ENCODE measurements around the gene TAB3.
A peak's percentile ranks its signal among the peaks of the same experiment; 100 is the strongest.

The TAB3 gene

GRCh38 chrX:30835373-30835772, 53.7 kb downstream of the TAB3 start:
- Histone ChIP-seq H3F3A (ENCODE audit: insufficient read depth, low read length) (peaks cover 14% of the 10 kb centered on the region), H3K27ac (ENCODE audit: low read length) (no peak overlapping the region), H3K36me3 (replicated peaks; ENCODE audit: insufficient read depth, low read length) (no peaks in the 10 kb centered on the region), H3K9ac (ENCODE audit: low read length) (no peak overlapping the region), H3K9me2 (replicated peaks; ENCODE audit: insufficient read depth, low read length) (no peaks in the 10 kb centered on the region), H4K20me1 (ENCODE audit: insufficient read depth, low read length) (no peaks in the 10 kb centered on the region), H3K4me2 (ENCODE audit: low read depth, low read length) (no peak overlapping the region), H3K79me2 (ENCODE audit: low read length) (no peaks in the 10 kb centered on the region), H3K9me3 (replicated peaks; ENCODE audit: insufficient read depth, low read length) (no peaks in the 10 kb centered on the region), H3K4me3 (ENCODE audit: low read length) (no peak overlapping the region), H2AFZ (ENCODE audit: low read length) (no peak overlapping the region), H3K4me1 (ENCODE audit: low read length) (peaks cover 16% of the 10 kb centered on the region), H3K27me3 (replicated peaks; ENCODE audit: insufficient read depth, low read length) (no peaks in the 10 kb centered on the region)
- DNase-seq, result no peak
- TF ChIP-seq EZH2 (optimal IDR thresholded peaks at IDR 0.05; ENCODE audit: low read depth, low read length) (no peak), EZH2phosphoT487 (IDR thresholded peaks at IDR 0.05; ENCODE audit: low read length) (no peak)
- TF ChIP-seq, protein P1, sequence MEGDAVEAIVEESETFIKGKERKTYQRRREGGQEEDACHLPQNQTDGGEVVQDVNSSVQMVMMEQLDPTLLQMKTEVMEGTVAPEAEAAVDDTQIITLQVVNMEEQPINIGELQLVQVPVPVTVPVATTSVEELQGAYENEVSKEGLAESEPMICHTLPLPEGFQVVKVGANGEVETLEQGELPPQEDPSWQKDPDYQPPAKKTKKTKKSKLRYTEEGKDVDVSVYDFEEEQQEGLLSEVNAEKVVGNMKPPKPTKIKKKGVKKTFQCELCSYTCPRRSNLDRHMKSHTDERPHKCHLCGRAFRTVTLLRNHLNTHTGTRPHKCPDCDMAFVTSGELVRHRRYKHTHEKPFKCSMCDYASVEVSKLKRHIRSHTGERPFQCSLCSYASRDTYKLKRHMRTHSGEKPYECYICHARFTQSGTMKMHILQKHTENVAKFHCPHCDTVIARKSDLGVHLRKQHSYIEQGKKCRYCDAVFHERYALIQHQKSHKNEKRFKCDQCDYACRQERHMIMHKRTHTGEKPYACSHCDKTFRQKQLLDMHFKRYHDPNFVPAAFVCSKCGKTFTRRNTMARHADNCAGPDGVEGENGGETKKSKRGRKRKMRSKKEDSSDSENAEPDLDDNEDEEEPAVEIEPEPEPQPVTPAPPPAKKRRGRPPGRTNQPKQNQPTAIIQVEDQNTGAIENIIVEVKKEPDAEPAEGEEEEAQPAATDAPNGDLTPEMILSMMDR (IDR thresholded peaks at IDR 0.05; ENCODE audit: low read length), result no peak

DNA sequence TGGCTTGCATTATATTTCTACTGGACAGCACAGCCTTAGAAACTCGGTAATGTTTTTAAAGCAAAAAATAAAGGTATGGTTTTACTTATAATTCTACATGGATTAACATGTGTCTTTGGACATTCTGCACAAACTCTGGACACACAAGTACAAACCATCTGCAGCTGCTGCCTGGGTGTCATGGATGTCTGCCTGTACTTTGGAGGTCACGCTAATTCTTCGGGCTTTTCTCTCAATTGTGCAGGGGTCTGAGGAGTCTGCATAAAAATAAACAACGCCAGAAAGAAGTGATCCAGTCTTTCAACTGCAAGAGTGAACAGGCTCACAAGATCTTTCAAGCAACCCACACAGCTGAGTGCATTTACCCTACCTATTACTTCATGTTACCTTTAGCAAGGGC, 55.2 kb downstream of the TAB3 start:
- no peaks in the 10 kb centered on the region for H3K79me2 ChIP-seq (ENCODE audit: low read length)
- no peak for TF ChIP-seq EZH2phosphoT487 (IDR thresholded peaks at IDR 0.05; ENCODE audit: low read length)
- TF ChIP-seq, protein P1 (IDR thresholded peaks at IDR 0.05; ENCODE audit: low read length), result no peak
- TF ChIP-seq EZH2 (optimal IDR thresholded peaks at IDR 0.05; ENCODE audit: low read depth, low read length), result no peak

DNA sequence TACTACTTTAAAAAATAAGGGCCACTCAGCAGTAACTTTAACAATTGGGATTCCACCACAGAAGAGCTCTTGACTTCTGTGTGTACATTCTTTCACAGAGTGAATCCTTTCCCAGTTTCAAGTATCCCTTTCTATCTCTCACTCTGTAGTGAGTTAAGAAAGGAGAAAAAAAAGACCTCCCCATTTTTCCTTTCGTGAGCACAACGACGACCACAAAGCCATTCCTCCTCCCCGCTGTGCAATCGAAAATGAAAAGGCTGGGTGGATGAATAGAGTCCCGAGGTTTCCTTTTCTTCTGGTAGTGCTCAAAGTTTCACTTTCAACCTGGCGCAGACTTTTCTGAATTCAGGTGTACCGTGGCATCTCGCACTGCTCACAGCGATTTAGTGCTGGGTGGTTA, 58.0 kb downstream of the TAB3 start:
- peak; percentile 88 for DNase-seq
- H3K9me3 ChIP-seq (replicated peaks; ENCODE audit: insufficient read depth, low read length), result no peaks in the 10 kb centered on the region
- no peak overlapping the region for H3K9ac ChIP-seq (ENCODE audit: low read length)
- H3K9me2 ChIP-seq (replicated peaks; ENCODE audit: insufficient read depth, low read length), result no peaks in the 10 kb centered on the region
- H3F3A ChIP-seq (ENCODE audit: insufficient read depth, low read length), result peaks cover 14% of the 10 kb centered on the region
- TF ChIP-seq EZH2 (optimal IDR thresholded peaks at IDR 0.05; ENCODE audit: low read depth, low read length) (no peak), EZH2phosphoT487 (IDR thresholded peaks at IDR 0.05; ENCODE audit: low read length) (no peak)
- TF ChIP-seq, protein P1 (IDR thresholded peaks at IDR 0.05; ENCODE audit: low read length), result no peak
- H2AFZ ChIP-seq (ENCODE audit: low read length), result no peak overlapping the region
- peaks cover 21% of the 10 kb centered on the region for H3K4me1 ChIP-seq (ENCODE audit: low read length)
- H3K27ac ChIP-seq (ENCODE audit: low read length), result peak overlapping the region; percentile 59; the same call in 1 of the 2 replicates
- H3K4me3 ChIP-seq (ENCODE audit: low read length), result peak overlapping the region; percentile 50
- H3K36me3 ChIP-seq (replicated peaks; ENCODE audit: insufficient read depth, low read length), result no peaks in the 10 kb centered on the region
- H3K4me2 ChIP-seq (ENCODE audit: low read depth, low read length), result peak overlapping the region; percentile 69
- H4K20me1 ChIP-seq (ENCODE audit: insufficient read depth, low read length), result no peaks in the 10 kb centered on the region
- no peaks in the 10 kb centered on the region for H3K27me3 ChIP-seq (replicated peaks; ENCODE audit: insufficient read depth, low read length)
- no peaks in the 10 kb centered on the region for H3K79me2 ChIP-seq (ENCODE audit: low read length)

More for the DNA sequence above, 55.2 kb downstream of the TAB3 start:
- no peak overlapping the region for H3K27ac ChIP-seq (ENCODE audit: low read length)
- H3K36me3 ChIP-seq (replicated peaks; ENCODE audit: insufficient read depth, low read length), result no peaks in the 10 kb centered on the region
- H3K9me3 ChIP-seq (replicated peaks; ENCODE audit: insufficient read depth, low read length), result no peaks in the 10 kb centered on the region
- H3K9me2 ChIP-seq (replicated peaks; ENCODE audit: insufficient read depth, low read length), result no peaks in the 10 kb centered on the region
- peaks cover 21% of the 10 kb centered on the region for H3K4me1 ChIP-seq (ENCODE audit: low read length)
- no peak overlapping the region for H3K4me3 ChIP-seq (ENCODE audit: low read length)
- H3K27me3 ChIP-seq (replicated peaks; ENCODE audit: insufficient read depth, low read length), result no peaks in the 10 kb centered on the region
- no peak overlapping the region for H3K9ac ChIP-seq (ENCODE audit: low read length)
- no peak for DNase-seq
- H2AFZ ChIP-seq (ENCODE audit: low read length), result no peak overlapping the region
- H3F3A ChIP-seq (ENCODE audit: insufficient read depth, low read length), result peaks cover 14% of the 10 kb centered on the region
- H3K4me2 ChIP-seq (ENCODE audit: low read depth, low read length), result no peak overlapping the region
- H4K20me1 ChIP-seq (ENCODE audit: insufficient read depth, low read length), result no peaks in the 10 kb centered on the region
